ENCODE results near the gene P3H3. TPM values are rescaled to one million over a fixed set of nuclear protein-coding genes. Genes with fewer than 3 reads are reported as not detected.

The P3H3 gene
- polyA plus RNA-seq, 2 of the 4 experiments (the other 2 are of a cell fraction): 8.6 to 21.9 TPM

DNA sequence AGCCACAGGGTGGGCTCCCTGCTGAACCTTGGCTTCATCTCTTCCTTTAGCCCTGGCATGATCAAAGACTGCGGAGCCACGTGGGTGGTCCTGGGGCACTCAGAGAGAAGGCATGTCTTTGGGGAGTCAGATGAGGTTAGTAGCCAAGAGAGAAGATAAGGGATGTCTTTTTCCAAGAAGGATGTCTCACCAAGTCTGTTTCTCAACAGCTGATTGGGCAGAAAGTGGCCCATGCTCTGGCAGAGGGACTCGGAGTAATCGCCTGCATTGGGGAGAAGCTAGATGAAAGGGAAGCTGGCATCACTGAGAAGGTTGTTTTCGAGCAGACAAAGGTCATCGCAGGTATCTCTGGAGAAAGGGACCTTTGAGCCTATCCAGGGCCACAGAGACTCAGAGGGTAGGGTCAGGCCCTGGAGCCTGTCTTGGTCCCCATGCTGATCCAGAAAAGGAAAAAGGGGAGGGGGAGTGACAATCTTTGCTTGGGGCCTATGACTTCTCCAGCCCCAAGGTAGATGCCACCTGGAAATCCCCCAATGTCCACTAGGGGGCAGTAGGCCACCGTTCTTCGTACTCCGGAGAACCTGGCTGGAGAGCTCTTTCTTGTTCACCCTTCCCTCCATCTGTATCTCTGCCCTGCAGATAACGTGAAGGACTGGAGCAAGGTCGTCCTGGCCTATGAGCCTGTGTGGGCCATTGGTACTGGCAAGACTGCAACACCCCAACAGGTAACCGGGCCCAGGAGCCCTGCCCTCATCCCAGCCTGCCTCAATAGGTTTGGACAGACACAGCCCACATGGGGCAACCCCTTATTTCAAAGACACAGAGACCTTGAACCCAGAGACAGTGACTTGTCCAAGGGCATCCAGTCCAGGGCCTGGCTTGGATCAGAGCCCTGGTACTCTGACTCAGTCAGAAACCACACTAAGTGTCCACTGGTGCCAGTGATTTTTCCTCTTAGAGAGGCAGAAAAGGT lies 41.1 kb downstream of the P3H3 start (continued):
- TF ChIP-seq, protein P1, sequence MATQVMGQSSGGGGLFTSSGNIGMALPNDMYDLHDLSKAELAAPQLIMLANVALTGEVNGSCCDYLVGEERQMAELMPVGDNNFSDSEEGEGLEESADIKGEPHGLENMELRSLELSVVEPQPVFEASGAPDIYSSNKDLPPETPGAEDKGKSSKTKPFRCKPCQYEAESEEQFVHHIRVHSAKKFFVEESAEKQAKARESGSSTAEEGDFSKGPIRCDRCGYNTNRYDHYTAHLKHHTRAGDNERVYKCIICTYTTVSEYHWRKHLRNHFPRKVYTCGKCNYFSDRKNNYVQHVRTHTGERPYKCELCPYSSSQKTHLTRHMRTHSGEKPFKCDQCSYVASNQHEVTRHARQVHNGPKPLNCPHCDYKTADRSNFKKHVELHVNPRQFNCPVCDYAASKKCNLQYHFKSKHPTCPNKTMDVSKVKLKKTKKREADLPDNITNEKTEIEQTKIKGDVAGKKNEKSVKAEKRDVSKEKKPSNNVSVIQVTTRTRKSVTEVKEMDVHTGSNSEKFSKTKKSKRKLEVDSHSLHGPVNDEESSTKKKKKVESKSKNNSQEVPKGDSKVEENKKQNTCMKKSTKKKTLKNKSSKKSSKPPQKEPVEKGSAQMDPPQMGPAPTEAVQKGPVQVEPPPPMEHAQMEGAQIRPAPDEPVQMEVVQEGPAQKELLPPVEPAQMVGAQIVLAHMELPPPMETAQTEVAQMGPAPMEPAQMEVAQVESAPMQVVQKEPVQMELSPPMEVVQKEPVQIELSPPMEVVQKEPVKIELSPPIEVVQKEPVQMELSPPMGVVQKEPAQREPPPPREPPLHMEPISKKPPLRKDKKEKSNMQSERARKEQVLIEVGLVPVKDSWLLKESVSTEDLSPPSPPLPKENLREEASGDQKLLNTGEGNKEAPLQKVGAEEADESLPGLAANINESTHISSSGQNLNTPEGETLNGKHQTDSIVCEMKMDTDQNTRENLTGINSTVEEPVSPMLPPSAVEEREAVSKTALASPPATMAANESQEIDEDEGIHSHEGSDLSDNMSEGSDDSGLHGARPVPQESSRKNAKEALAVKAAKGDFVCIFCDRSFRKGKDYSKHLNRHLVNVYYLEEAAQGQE (IDR thresholded peaks at IDR 0.05): peak; percentile 40; the same call in 1 of the 2 replicates
- TF ChIP-seq MAZ (IDR thresholded peaks at IDR 0.05; ENCODE audit: borderline replicate concordance, low read depth, low read length) (no peak), KDM5A (IDR thresholded peaks at IDR 0.05) (no peak), BHLHE40 (IDR thresholded peaks at IDR 0.05; ENCODE audit: low read depth, low read length) (no peak), CEBPB (IDR thresholded peaks at IDR 0.05) (no peak), KDM1A (IDR thresholded peaks at IDR 0.05; ENCODE audit: low read depth) (no peak), CBX8 (IDR thresholded peaks at IDR 0.05) (no peak), HDAC2 (IDR thresholded peaks at IDR 0.05) (no peak), ZNF302 (CRISPR knock-in tag; IDR thresholded peaks at IDR 0.05) (no peak), RAD21 (conservative IDR thresholded peaks at IDR 0.05 in 1 of 2, IDR thresholded peaks at IDR 0.05 in 1 of 2) (peak; percentile 77 to 80), ZC3H11A (IDR thresholded peaks at IDR 0.05) (no peak), RCOR1 (IDR thresholded peaks at IDR 0.05; ENCODE audit: low read depth, low read length) (no peak), ZFP36 (IDR thresholded peaks at IDR 0.05; ENCODE audit: borderline replicate concordance, partially characterized antibody) (no peak), HEYL (CRISPR knock-in tag; IDR thresholded peaks at IDR 0.05) (no peak), RFX5 (IDR thresholded peaks at IDR 0.05) (no peak), POLR2A (IDR thresholded peaks at IDR 0.05; ENCODE audit: low read length) (peak; percentile 18; the same call in 1 of the 2 replicates), MYC (IDR thresholded peaks at IDR 0.05; ENCODE audit: borderline replicate concordance, low read length) (no peak), TP53 (CRISPR knock-in tag; IDR thresholded peaks at IDR 0.05) (no peak), ZSCAN20 (CRISPR knock-in tag; IDR thresholded peaks at IDR 0.05) (no peak), TFCP2L1 (CRISPR knock-in tag; IDR thresholded peaks at IDR 0.05) (no peak), SREBF2 (IDR thresholded peaks at IDR 0.05) (no peak), FOXS1 (CRISPR knock-in tag; IDR thresholded peaks at IDR 0.05) (no peak), NR3C1 (IDR thresholded peaks at IDR 0.05) (no peak), PHF8 (IDR thresholded peaks at IDR 0.05; ENCODE audit: borderline replicate concordance, low read depth) (no peak), CHD4 (IDR thresholded peaks at IDR 0.05; ENCODE audit: borderline replicate concordance) (no peak), NFE2L2 (conservative IDR thresholded peaks at IDR 0.05; ENCODE audit: low read length) (no peak)
- TF ChIP-seq, protein P2, sequence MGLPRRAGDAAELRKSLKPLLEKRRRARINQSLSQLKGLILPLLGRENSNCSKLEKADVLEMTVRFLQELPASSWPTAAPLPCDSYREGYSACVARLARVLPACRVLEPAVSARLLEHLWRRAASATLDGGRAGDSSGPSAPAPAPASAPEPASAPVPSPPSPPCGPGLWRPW (IDR thresholded peaks at IDR 0.05): no peak
- TF ChIP-seq, protein P3, sequence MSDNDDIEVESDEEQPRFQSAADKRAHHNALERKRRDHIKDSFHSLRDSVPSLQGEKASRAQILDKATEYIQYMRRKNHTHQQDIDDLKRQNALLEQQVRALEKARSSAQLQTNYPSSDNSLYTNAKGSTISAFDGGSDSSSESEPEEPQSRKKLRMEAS (IDR thresholded peaks at IDR 0.05): peak; percentile 18; the same call in 1 of the 2 replicates
- TF ChIP-seq, protein P4, sequence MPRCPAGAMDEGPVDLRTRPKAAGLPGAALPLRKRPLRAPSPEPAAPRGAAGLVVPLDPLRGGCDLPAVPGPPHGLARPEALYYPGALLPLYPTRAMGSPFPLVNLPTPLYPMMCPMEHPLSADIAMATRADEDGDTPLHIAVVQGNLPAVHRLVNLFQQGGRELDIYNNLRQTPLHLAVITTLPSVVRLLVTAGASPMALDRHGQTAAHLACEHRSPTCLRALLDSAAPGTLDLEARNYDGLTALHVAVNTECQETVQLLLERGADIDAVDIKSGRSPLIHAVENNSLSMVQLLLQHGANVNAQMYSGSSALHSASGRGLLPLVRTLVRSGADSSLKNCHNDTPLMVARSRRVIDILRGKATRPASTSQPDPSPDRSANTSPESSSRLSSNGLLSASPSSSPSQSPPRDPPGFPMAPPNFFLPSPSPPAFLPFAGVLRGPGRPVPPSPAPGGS (IDR thresholded peaks at IDR 0.05): 0 out of 3 replicates have a peak, but pooled peaks have one; percentile 6
- TF ChIP-seq, protein P5, sequence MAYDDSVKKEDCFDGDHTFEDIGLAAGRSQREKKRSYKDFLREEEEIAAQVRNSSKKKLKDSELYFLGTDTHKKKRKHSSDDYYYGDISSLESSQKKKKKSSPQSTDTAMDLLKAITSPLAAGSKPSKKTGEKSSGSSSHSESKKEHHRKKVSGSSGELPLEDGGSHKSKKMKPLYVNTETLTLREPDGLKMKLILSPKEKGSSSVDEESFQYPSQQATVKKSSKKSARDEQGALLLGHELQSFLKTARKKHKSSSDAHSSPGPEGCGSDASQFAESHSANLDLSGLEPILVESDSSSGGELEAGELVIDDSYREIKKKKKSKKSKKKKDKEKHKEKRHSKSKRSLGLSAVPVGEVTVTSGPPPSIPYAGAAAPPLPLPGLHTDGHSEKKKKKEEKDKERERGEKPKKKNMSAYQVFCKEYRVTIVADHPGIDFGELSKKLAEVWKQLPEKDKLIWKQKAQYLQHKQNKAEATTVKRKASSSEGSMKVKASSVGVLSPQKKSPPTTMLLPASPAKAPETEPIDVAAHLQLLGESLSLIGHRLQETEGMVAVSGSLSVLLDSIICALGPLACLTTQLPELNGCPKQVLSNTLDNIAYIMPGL (CRISPR knock-in tag; IDR thresholded peaks at IDR 0.05; ENCODE audit: borderline replicate concordance): no peak
- TF ChIP-seq, protein P6, sequence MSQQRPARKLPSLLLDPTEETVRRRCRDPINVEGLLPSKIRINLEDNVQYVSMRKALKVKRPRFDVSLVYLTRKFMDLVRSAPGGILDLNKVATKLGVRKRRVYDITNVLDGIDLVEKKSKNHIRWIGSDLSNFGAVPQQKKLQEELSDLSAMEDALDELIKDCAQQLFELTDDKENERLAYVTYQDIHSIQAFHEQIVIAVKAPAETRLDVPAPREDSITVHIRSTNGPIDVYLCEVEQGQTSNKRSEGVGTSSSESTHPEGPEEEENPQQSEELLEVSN (IDR thresholded peaks at IDR 0.05; ENCODE audit: borderline replicate concordance, low read depth): no peak
- TF ChIP-seq, protein P7, sequence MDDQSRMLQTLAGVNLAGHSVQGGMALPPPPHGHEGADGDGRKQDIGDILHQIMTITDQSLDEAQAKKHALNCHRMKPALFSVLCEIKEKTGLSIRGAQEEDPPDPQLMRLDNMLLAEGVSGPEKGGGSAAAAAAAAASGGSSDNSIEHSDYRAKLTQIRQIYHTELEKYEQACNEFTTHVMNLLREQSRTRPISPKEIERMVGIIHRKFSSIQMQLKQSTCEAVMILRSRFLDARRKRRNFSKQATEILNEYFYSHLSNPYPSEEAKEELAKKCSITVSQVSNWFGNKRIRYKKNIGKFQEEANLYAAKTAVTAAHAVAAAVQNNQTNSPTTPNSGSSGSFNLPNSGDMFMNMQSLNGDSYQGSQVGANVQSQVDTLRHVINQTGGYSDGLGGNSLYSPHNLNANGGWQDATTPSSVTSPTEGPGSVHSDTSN (IDR thresholded peaks at IDR 0.05): peak; percentile 80
- TF ChIP-seq, protein P8, sequence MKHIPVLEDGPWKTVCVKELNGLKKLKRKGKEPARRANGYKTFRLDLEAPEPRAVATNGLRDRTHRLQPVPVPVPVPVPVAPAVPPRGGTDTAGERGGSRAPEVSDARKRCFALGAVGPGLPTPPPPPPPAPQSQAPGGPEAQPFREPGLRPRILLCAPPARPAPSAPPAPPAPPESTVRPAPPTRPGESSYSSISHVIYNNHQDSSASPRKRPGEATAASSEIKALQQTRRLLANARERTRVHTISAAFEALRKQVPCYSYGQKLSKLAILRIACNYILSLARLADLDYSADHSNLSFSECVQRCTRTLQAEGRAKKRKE (CRISPR knock-in tag; IDR thresholded peaks at IDR 0.05; ENCODE audit: low read depth): no peak

Data from A549 (cell line).